ENCODE results near the gene PLCH2. TPM values are rescaled to one million over a fixed set of nuclear protein-coding genes. Genes with fewer than 3 reads are reported as not detected.
"Not testable (repeated sequence)": the region's sequence is repeated elsewhere in the genome, so short reads cannot be mapped to it uniquely, and the experiment has no call there.

The PLCH2 gene
- polyA plus RNA-seq (ENCODE audit: insufficient read length in 12 of 12): 10 to 100 TPM in 1 of 12 donors, 1 to 10 TPM in 2, under 1 TPM in 7, not detected in 2; 0.33 to 16.6 (median 0.83) TPM
- long read RNA-seq, donor 1: 0 reads
- long read RNA-seq, donor 2: 0 reads
- long read RNA-seq, donor 3: 0 reads
- long read RNA-seq, donor 4: 0 reads
- long read RNA-seq, donor 5: 0 reads
- long read RNA-seq, donor 6: 0 reads
- long read RNA-seq, donor 7: 0 reads
- long read RNA-seq, donor 8: 0 reads
- long read RNA-seq, donor 9: 0 reads
- long read RNA-seq, donor 10: 0 reads
- long read RNA-seq, donor 11: 0 reads

GRCh38 chr1:2476061-2476999 is at the start of gene PLCH2:
PLCH2 (plus strand) TSS chr1:2476289; CDS start chr1:2476589, 300 bp downstream.
- no peak for DNase-seq

GRCh38 chr1:2426540-2426939 is 49.5 kb upstream of the PLCH2 start:
- no peak for DNase-seq

- DNase-seq: no peak
These were observed 49.0 kb upstream of the PLCH2 start for GRCh38 chr1:2427051-2427450.

- no peak for DNase-seq
These were observed 48.1 kb upstream of the PLCH2 start for GRCh38 chr1:2427976-2428375.

GRCh38 chr1:2428490-2428889 is 47.6 kb upstream of the PLCH2 start:
- no peak for DNase-seq

- no peak for DNase-seq
These were observed 46.1 kb upstream of the PLCH2 start for GRCh38 chr1:2429780-2430591.

GRCh38 chr1:2430592-2430973 is 45.5 kb upstream of the PLCH2 start:
- no peak for DNase-seq

GRCh38 chr1:2431103-2431502 is 45.0 kb upstream of the PLCH2 start:
- no peak for DNase-seq

GRCh38 chr1:2431518-2431917 is 44.6 kb upstream of the PLCH2 start:
- no peak for DNase-seq

- no peak for DNase-seq
These were observed 43.6 kb upstream of the PLCH2 start for GRCh38 chr1:2432441-2432844.

- no peak for DNase-seq
These were observed 42.9 kb upstream of the PLCH2 start for GRCh38 chr1:2433196-2433595.

GRCh38 chr1:2433936-2434655 is 42.0 kb upstream of the PLCH2 start:
- DNase-seq: no peak

- no peak for DNase-seq
These were observed 41.0 kb upstream of the PLCH2 start for GRCh38 chr1:2435091-2435490.

- DNase-seq: no peak
These were observed 40.2 kb upstream of the PLCH2 start for GRCh38 chr1:2435746-2436355.

- DNase-seq: no peak
These were observed 39.2 kb upstream of the PLCH2 start for GRCh38 chr1:2436876-2437275.

- no peak for DNase-seq
These were observed 38.5 kb upstream of the PLCH2 start for GRCh38 chr1:2437617-2438016.

GRCh38 chr1:2438038-2438437 is 38.1 kb upstream of the PLCH2 start:
- DNase-seq: no peak

GRCh38 chr1:2438641-2439040 is 37.4 kb upstream of the PLCH2 start:
- no peak for DNase-seq

- no peak for DNase-seq
These were observed 36.7 kb upstream of the PLCH2 start for GRCh38 chr1:2439369-2439768.

GRCh38 chr1:2440346-2440745 is 35.7 kb upstream of the PLCH2 start:
- not testable (repeated sequence) for DNase-seq

GRCh38 chr1:2441746-2442145 is 34.3 kb upstream of the PLCH2 start:
- DNase-seq: no peak
